Mesothelial cell of epicardium (in vitro differentiated cells): ENCODE results near the gene AGBL4. TPM values are rescaled to one million over a fixed set of nuclear protein-coding genes. Genes with fewer than 3 reads are reported as not detected.

Experiments
- DNase-seq, 2 experiments: peaks; one replicate each; pipeline ENCODE4 v3.0.0; 2021; ENCODE audit warnings: low spot score in 2 of 2; ENCODE audit not compliant: unreplicated experiment in 2 of 2
- H3K27ac Mint-ChIP-seq: 2 replicates; pipeline ENCODE4 v1.8.0; 2021; ENCODE audit warnings: mixed read lengths
- H3K27me3 Mint-ChIP-seq: 2 replicates; pipeline ENCODE4 v1.8.0; 2021; ENCODE audit warnings: low read depth, mixed read lengths
- H3K36me3 Mint-ChIP-seq: 2 replicates; pipeline ENCODE4 v1.8.0; 2021; ENCODE audit warnings: mixed read lengths
- H3K4me1 Mint-ChIP-seq: 2 replicates; pipeline ENCODE4 v1.8.0; 2021; ENCODE audit warnings: mixed read lengths
- H3K4me3 Mint-ChIP-seq: 2 replicates; pipeline ENCODE4 v1.8.0; 2021; ENCODE audit warnings: mild to moderate bottlenecking, moderate library complexity, mixed read lengths
- H3K9me3 Mint-ChIP-seq: 2 replicates; pipeline ENCODE4 v1.8.0; 2021; ENCODE audit warnings: mixed read lengths
- CTCF ChIP-seq: fragments of 200-600 bp; sonication (generic); IDR thresholded peaks from one replicate; pipeline ENCODE4 v1.5.0; 2021; ENCODE audit warnings: antibody characterized with exemption; ENCODE audit not compliant: unreplicated experiment
- total RNA-seq: library from RNA; stranded (reverse); gene quantifications from 3 replicates; pipeline ENCODE4 v1.2.1, GENCODE V29; 2021

Gene AGBL4
- total RNA-seq, 1 donor from 2014 or later, result 0.42 TPM

DNA sequence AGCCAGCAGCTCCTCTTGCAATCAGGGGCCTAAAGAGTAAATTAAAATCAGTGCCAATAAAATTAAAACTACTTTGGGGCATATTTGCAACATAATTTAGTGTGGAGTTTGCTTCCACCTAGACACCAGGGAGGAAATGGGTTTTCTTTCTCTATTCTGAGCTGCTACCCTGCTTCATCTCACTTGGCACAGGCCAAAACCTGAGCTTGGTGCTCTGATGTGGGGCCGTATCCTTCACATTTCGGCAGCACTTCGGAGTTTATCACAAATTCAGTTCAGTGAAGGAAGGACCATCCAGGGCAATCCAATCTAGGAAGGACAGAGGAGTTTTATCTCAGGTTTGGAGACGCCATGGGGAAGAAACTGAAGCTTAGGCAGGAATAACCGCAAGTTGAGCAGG is 1428.1 kb downstream of the AGBL4 start:
- no peak for TF ChIP-seq CTCF
- Mint-ChIP-seq H3K4me1 (peaks cover 17% of the 10 kb centered on the region), H3K27me3 (no peaks in the 10 kb centered on the region), H3K4me3 (no peak overlapping the region), H3K27ac (peak overlapping the region; percentile 67), H3K9me3 (no peaks in the 10 kb centered on the region), H3K36me3 (no peaks in the 10 kb centered on the region)
- no peak for DNase-seq

DNA sequence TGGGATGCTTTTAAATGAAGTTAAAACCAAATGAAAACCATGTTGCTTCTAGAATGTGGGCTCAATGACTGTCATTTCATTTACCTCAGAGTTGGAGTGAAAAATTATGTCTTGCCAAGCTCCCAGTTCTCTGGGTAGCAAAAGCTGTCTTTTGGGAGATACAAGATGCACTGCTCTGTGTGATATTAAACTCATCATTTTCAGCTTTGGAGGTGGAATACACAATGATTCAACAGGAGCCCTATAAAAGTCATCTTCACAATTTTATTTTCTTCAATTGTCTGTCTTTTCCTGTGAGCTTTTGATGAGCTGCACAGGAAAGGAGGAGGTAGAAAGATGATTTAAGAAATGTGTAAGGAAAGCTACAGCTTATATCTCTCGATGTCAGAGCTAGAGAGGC is 1431.4 kb downstream of the AGBL4 start:
- H3K36me3 Mint-ChIP-seq, result no peaks in the 10 kb centered on the region
- peaks cover 1% of the 10 kb centered on the region for H3K27me3 Mint-ChIP-seq
- no peak overlapping the region for H3K27ac Mint-ChIP-seq
- H3K4me3 Mint-ChIP-seq, result no peak overlapping the region
- peaks cover 17% of the 10 kb centered on the region for H3K4me1 Mint-ChIP-seq
- no peaks in the 10 kb centered on the region for H3K9me3 Mint-ChIP-seq
- no peak for TF ChIP-seq CTCF
- no peak for DNase-seq

DNA sequence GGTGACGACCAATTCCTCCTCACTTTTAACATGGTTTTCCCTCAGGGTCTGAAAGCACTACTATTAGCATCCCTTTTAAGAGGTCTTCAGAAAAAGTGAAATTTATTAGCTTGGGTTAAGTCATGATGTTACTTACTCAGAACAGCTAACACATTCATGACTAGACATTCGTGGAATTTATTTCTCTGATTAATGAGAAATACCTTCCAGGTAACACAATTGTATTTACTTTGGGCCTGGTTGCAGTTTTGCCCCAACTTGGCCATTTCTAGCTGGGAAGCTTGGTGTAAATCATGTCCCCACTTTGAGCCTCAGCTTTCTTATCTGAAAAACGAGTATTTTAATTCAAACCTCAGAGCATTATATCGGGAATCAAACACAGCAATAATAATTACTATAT is 1432.6 kb downstream of the AGBL4 start:
- Mint-ChIP-seq H3K9me3 (no peaks in the 10 kb centered on the region), H3K27ac (no peak overlapping the region), H3K36me3 (no peaks in the 10 kb centered on the region), H3K4me3 (no peak overlapping the region), H3K27me3 (peaks cover 7% of the 10 kb centered on the region), H3K4me1 (peaks cover 11% of the 10 kb centered on the region)
- no peak for DNase-seq
- TF ChIP-seq CTCF, result no peak

- Mint-ChIP-seq H3K4me3 (no peak overlapping the region), H3K27me3 (peaks cover 8% of the 10 kb centered on the region), H3K9me3 (no peaks in the 10 kb centered on the region), H3K36me3 (no peaks in the 10 kb centered on the region), H3K4me1 (peaks cover 9% of the 10 kb centered on the region), H3K27ac (no peak overlapping the region)
- TF ChIP-seq CTCF, result no peak
- no peak for DNase-seq
These were observed 1435.7 kb downstream of the AGBL4 start for GRCh38 chr1:48588061-48588460.

- H3K4me3 Mint-ChIP-seq, result no peak overlapping the region
- no peak for DNase-seq
- no peaks in the 10 kb centered on the region for H3K9me3 Mint-ChIP-seq
- H3K27me3 Mint-ChIP-seq, result peaks cover 7% of the 10 kb centered on the region
- H3K36me3 Mint-ChIP-seq, result no peaks in the 10 kb centered on the region
- H3K27ac Mint-ChIP-seq, result no peak overlapping the region
- H3K4me1 Mint-ChIP-seq, result peaks cover 20% of the 10 kb centered on the region
- TF ChIP-seq CTCF, result no peak
These were observed 1441.3 kb downstream of the AGBL4 start for GRCh38 chr1:48582408-48582807.

- no peak for TF ChIP-seq CTCF
These were observed 1442.5 kb downstream of the AGBL4 start for GRCh38 chr1:48581270-48581669.

More at GRCh38 chr1:48581270-48581669, 1442.5 kb downstream of the AGBL4 start:
- no peak for DNase-seq
- Mint-ChIP-seq H3K4me1 (peaks cover 22% of the 10 kb centered on the region), H3K27me3 (peaks cover 2% of the 10 kb centered on the region), H3K27ac (peak overlapping the region; percentile 12), H3K36me3 (no peaks in the 10 kb centered on the region), H3K4me3 (no peak overlapping the region), H3K9me3 (no peaks in the 10 kb centered on the region)
